Karpas-422 (cell line): Measurements from ENCODE around the gene AVPR2. TPM values are rescaled to one million over a fixed set of nuclear protein-coding genes. Genes with fewer than 3 reads are reported as not detected.

ENCODE experiments used
- DNase-seq: peaks from one replicate; pipeline ENCODE4 v3.0.0-alpha.2; 2015
- H2AFZ ChIP-seq: fragments of 200-600 bp; sonication (generic); 2 replicates; pipeline ENCODE4 v1.6.1; 2014; ENCODE audit warnings: antibody characterized with exemption, low read length, mixed read lengths
- H3K27ac ChIP-seq: fragments of 200-600 bp; sonication (generic); 2 replicates; pipeline ENCODE4 v1.5.1; 2014; ENCODE audit warnings: mild to moderate bottlenecking, low read length, moderate library complexity
- H3K27me3 ChIP-seq: fragments of 200-600 bp; sonication (generic); 2 replicates; pipeline ENCODE4 v1.6.1; 2014; ENCODE audit warnings: low read length, mixed read lengths
- H3K36me3 ChIP-seq: fragments of 200-600 bp; sonication (generic); 2 replicates; pipeline ENCODE4 v1.6.1; 2014; ENCODE audit warnings: low read length, mixed read lengths; ENCODE audit not compliant: insufficient read depth
- H3K4me1 ChIP-seq: fragments of 200-600 bp; sonication (generic); 2 replicates; pipeline ENCODE4 v1.6.1; 2014; ENCODE audit warnings: mild to moderate bottlenecking, low read length, mixed read lengths
- H3K4me2 ChIP-seq: fragments of 200-600 bp; sonication (generic); 2 replicates; pipeline ENCODE4 v1.6.1; 2014; ENCODE audit warnings: low read length, low read depth, mild to moderate bottlenecking; ENCODE audit not compliant: poor library complexity, severe bottlenecking
- H3K4me3 ChIP-seq: fragments of 200-600 bp; sonication (generic); 2 replicates; pipeline ENCODE4 v1.5.1; 2014; ENCODE audit warnings: mild to moderate bottlenecking, antibody characterized with exemption, low read length, mixed read lengths
- H3K79me2 ChIP-seq: fragments of 200-600 bp; sonication (generic); 2 replicates; pipeline ENCODE4 v1.6.1; 2014; ENCODE audit warnings: mild to moderate bottlenecking, low read length, mixed read lengths
- H3K9ac ChIP-seq: fragments of 200-600 bp; sonication (generic); 2 replicates; pipeline ENCODE4 v1.6.0; 2014; ENCODE audit warnings: low read length
- H3K9me2 ChIP-seq: fragments of 200-600 bp; sonication (generic), shearing (Covaris generic); replicated peaks from 2 replicates; pipeline ENCODE4 v1.6.0; 2014; ENCODE audit warnings: mild to moderate bottlenecking, low read length, moderate library complexity; ENCODE audit not compliant: insufficient read depth
- H3K9me3 ChIP-seq: fragments of 300-700, 200-600 bp; sonication (generic); 2 replicates; pipeline ENCODE4 v1.6.1; 2014; ENCODE audit warnings: low read length, mixed read lengths
- H4K20me1 ChIP-seq: fragments of 200-600 bp; sonication (generic); 2 replicates; pipeline ENCODE4 v1.6.1; 2014; ENCODE audit warnings: mild to moderate bottlenecking, antibody characterized with exemption, low read length, low read depth; ENCODE audit not compliant: insufficient read depth
- total RNA-seq: library from RNA; depleted of rRNA; stranded (reverse); fragments of >200 nt; shearing (Covaris generic); gene quantifications from 2 replicates; pipeline ENCODE4 v1.2.3, GENCODE V29; 2014; ENCODE audit warnings: low replicate concordance

Gene AVPR2
- total RNA-seq, 1 experiment from 2014 or later, result not detected

GRCh38 chrX:153921070-153921469 lies 16.6 kb downstream of the AVPR2 start:
- Histone ChIP-seq H3K27me3 (no peaks in the 10 kb centered on the region), H3K9me3 (no peaks in the 10 kb centered on the region)

GRCh38 chrX:153921511-153922446 lies 17.3 kb downstream of the AVPR2 start:
- Histone ChIP-seq H3K4me2 (no peak overlapping the region), H3K4me1 (peaks cover 22% of the 10 kb centered on the region)

More at GRCh38 chrX:153921070-153921469, 16.6 kb downstream of the AVPR2 start:
- Histone ChIP-seq H3K9me2 (no peaks in the 10 kb centered on the region), H2AFZ (no peak overlapping the region), H3K4me1 (peaks cover 18% of the 10 kb centered on the region), H4K20me1 (peaks cover 14% of the 10 kb centered on the region; the same call in 1 of the 2 replicates), H3K4me2 (no peak overlapping the region), H3K9ac (no peak overlapping the region), H3K79me2 (peaks cover 19% of the 10 kb centered on the region), H3K4me3 (no peak overlapping the region), H3K27ac (no peak overlapping the region), H3K36me3 (no peaks in the 10 kb centered on the region)
- DNase-seq, result no peak

GRCh38 chrX:153922932-153923857 lies 18.7 kb downstream of the AVPR2 start:
- H3K9me2 ChIP-seq, result no peaks in the 10 kb centered on the region
- no peak overlapping the region for H3K27ac ChIP-seq
- H3K4me1 ChIP-seq, result peaks cover 33% of the 10 kb centered on the region
- no peak overlapping the region for H3K9ac ChIP-seq
- no peak overlapping the region for H2AFZ ChIP-seq
- peaks cover 19% of the 10 kb centered on the region for H3K79me2 ChIP-seq
- no peak overlapping the region for H3K4me3 ChIP-seq
- no peak overlapping the region for H3K4me2 ChIP-seq
- no peaks in the 10 kb centered on the region for H3K36me3 ChIP-seq
- no peak for DNase-seq
- H3K27me3 ChIP-seq, result no peaks in the 10 kb centered on the region
- H3K9me3 ChIP-seq, result no peaks in the 10 kb centered on the region
- H4K20me1 ChIP-seq, result peaks cover 14% of the 10 kb centered on the region; the same call in 1 of the 2 replicates

More at GRCh38 chrX:153921511-153922446, 17.3 kb downstream of the AVPR2 start:
- Histone ChIP-seq H2AFZ (no peak overlapping the region), H3K4me3 (no peak overlapping the region), H3K36me3 (no peaks in the 10 kb centered on the region), H3K27ac (no peak overlapping the region), H3K27me3 (no peaks in the 10 kb centered on the region), H3K79me2 (peaks cover 19% of the 10 kb centered on the region), H3K9ac (no peak overlapping the region), H4K20me1 (peaks cover 14% of the 10 kb centered on the region; the same call in 1 of the 2 replicates), H3K9me2 (no peaks in the 10 kb centered on the region), H3K9me3 (no peaks in the 10 kb centered on the region)
- no peak for DNase-seq

GRCh38 chrX:153924149-153924861 lies 19.8 kb downstream of the AVPR2 start:
- H3K36me3 ChIP-seq, result no peaks in the 10 kb centered on the region
- H3K9ac ChIP-seq, result peak overlapping the region; percentile 69
- no peaks in the 10 kb centered on the region for H3K9me2 ChIP-seq
- no peaks in the 10 kb centered on the region for H3K9me3 ChIP-seq
- peak; percentile 73 for DNase-seq
- peak overlapping the region; percentile 84 for H3K4me3 ChIP-seq
- peak overlapping the region; percentile 78 for H3K4me2 ChIP-seq
- peak overlapping the region; percentile 99 for H3K27ac ChIP-seq
- H3K27me3 ChIP-seq, result no peaks in the 10 kb centered on the region
- peaks cover 38% of the 10 kb centered on the region for H3K4me1 ChIP-seq
- H3K79me2 ChIP-seq, result peaks cover 19% of the 10 kb centered on the region
- no peak overlapping the region for H2AFZ ChIP-seq
- peaks cover 14% of the 10 kb centered on the region; the same call in 1 of the 2 replicates for H4K20me1 ChIP-seq

GRCh38 chrX:153925387-153925738 lies 20.9 kb downstream of the AVPR2 start:
- Histone ChIP-seq H3K79me2 (peaks cover 19% of the 10 kb centered on the region), H3K27ac (peak overlapping the region; percentile 99), H3K9me3 (no peaks in the 10 kb centered on the region), H3K9me2 (no peaks in the 10 kb centered on the region), H3K36me3 (no peaks in the 10 kb centered on the region), H3K4me1 (peaks cover 46% of the 10 kb centered on the region), H3K9ac (peak overlapping the region; percentile 95), H4K20me1 (peaks cover 14% of the 10 kb centered on the region; the same call in 1 of the 2 replicates), H2AFZ (no peak overlapping the region), H3K4me2 (peak overlapping the region; percentile 78), H3K27me3 (no peaks in the 10 kb centered on the region), H3K4me3 (peak overlapping the region; percentile 84)
- DNase-seq, result peak; percentile 91

GRCh38 chrX:153925739-153926551 lies 21.5 kb downstream of the AVPR2 start, which contains the start of gene ARHGAP4:
Gene ARHGAP4, minus strand, starts transcription at chrX:153926264. Its CDS starts 62 bp downstream, at chrX:153926202.
- H3K36me3 ChIP-seq, result no peaks in the 10 kb centered on the region
- peaks cover 14% of the 10 kb centered on the region; the same call in 1 of the 2 replicates for H4K20me1 ChIP-seq
- H2AFZ ChIP-seq, result no peak within 1 kb of the TSS
- H3K27me3 ChIP-seq, result no peaks in the 10 kb centered on the region
- peak; percentile 88 for DNase-seq
- H3K4me2 ChIP-seq, result peak within 1 kb of the TSS; percentile 78
- H3K79me2 ChIP-seq, result peaks cover 19% of the 10 kb centered on the region
- no peaks in the 10 kb centered on the region for H3K9me2 ChIP-seq
- H3K27ac ChIP-seq, result peak within 1 kb of the TSS; percentile 99
- H3K9ac ChIP-seq, result peak within 1 kb of the TSS; percentile 95
- peaks cover 48% of the 10 kb centered on the region for H3K4me1 ChIP-seq
- no peaks in the 10 kb centered on the region for H3K9me3 ChIP-seq
- peak within 1 kb of the TSS; percentile 84 for H3K4me3 ChIP-seq

- peak overlapping the region; percentile 78 for H3K4me2 ChIP-seq
- H3K9ac ChIP-seq, result peak overlapping the region; percentile 95
- H3K27ac ChIP-seq, result peak overlapping the region; percentile 99
- H3K9me3 ChIP-seq, result no peaks in the 10 kb centered on the region
- peaks cover 19% of the 10 kb centered on the region for H3K79me2 ChIP-seq
- H3K4me1 ChIP-seq, result peaks cover 51% of the 10 kb centered on the region
- peak overlapping the region; percentile 84; the same call in 1 of the 2 replicates for H3K4me3 ChIP-seq
- H4K20me1 ChIP-seq, result peaks cover 12% of the 10 kb centered on the region; the same call in 1 of the 2 replicates
- no peaks in the 10 kb centered on the region for H3K27me3 ChIP-seq
- H2AFZ ChIP-seq, result no peak overlapping the region
- no peaks in the 10 kb centered on the region for H3K9me2 ChIP-seq
- no peaks in the 10 kb centered on the region for H3K36me3 ChIP-seq
- DNase-seq, result no peak
These were observed 22.0 kb downstream of the AVPR2 start for GRCh38 chrX:153926552-153926857.
